Neural crest cell (in vitro differentiated cells): ENCODE data around the gene WASF3. TPM values are rescaled to one million over a fixed set of nuclear protein-coding genes. Genes with fewer than 3 reads are reported as not detected.
"Not testable (repeated sequence)": the region's sequence is repeated elsewhere in the genome, so short reads cannot be mapped to it uniquely, and the experiment has no call there.

ENCODE experiments used
- DNase-seq: peaks from one replicate; pipeline ENCODE4 v3.0.0; 2021; ENCODE audit warnings: low read depth, mixed read lengths, low spot score
- H3K27ac Mint-ChIP-seq: one replicate; pipeline ENCODE4 v1.8.0; 2021; ENCODE audit warnings: mild to moderate bottlenecking, mixed read lengths; ENCODE audit not compliant: unreplicated experiment
- H3K27me3 Mint-ChIP-seq: 2 replicates; pipeline ENCODE4 v1.8.0; 2021; ENCODE audit warnings: low read depth, mild to moderate bottlenecking, mixed read lengths
- H3K36me3 Mint-ChIP-seq: 2 replicates; pipeline ENCODE4 v1.8.0; 2021; ENCODE audit warnings: low read depth, mild to moderate bottlenecking, mixed read lengths
- H3K4me1 Mint-ChIP-seq: 2 replicates; pipeline ENCODE4 v1.8.0; 2021; ENCODE audit warnings: mixed read lengths
- H3K4me3 Mint-ChIP-seq: one replicate; pipeline ENCODE4 v1.8.0; 2021; ENCODE audit warnings: mild to moderate bottlenecking, mixed read lengths
- H3K9me3 Mint-ChIP-seq: 2 replicates; pipeline ENCODE4 v1.8.0; 2021; ENCODE audit warnings: mixed read lengths
- total RNA-seq: library from RNA; stranded (reverse); gene quantifications from 2 replicates; pipeline ENCODE4 v1.2.1, GENCODE V29; 2021
- TF ChIP-seq, protein P1 (sequence below): fragments of 200-600 bp; sonication (generic); conservative IDR thresholded peaks from 2 replicates; pipeline ENCODE4 v1.5.0; 2021; ENCODE audit warnings: antibody characterized with exemption, mild to moderate bottlenecking

The WASF3 gene
- total RNA-seq, 1 donor from 2014 or later = 79.7 TPM

DNA sequence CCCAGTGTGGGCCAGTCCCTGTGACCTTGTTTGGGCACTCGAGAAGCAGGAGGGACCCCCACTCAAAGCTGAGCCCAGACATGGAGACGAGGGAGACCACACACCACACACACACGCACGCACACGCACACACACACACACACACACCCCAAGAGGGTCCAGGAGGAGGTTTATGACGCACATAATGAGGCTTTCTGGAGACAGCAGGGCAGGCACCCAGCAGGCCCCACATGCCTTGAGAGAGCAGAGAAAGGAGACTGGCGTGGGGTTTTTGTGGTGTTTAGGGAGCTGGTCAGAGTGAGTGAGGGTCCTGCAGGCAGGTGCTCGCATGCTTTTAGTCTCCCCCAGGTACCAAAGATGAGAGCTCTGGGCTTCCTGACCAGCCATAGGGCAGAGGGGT lies 160.7 kb downstream of the WASF3 start:
- H3K27me3 Mint-ChIP-seq = no peaks in the 10 kb centered on the region
- H3K4me3 Mint-ChIP-seq = no peak overlapping the region
- DNase-seq = no peak

DNA sequence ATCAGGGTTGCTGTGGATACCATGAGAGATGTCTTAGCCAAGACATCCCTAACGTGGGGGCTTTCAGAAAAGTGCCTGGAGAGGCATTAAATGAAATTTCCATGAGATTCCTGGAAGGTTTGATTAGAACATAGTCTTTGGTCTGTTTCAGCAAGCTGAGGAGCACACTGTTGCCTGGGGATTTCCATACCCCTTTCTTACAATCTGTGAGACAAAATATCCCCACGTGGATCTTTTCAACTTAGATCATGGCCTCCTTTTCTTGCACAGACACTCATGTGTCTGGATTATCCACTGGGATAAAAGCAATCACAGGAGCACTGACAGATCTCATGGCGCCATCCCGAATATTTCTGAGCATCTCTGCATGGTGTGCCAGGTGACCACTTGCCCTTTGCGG lies 161.4 kb downstream of the WASF3 start:
- Mint-ChIP-seq H3K36me3 (no peaks in the 10 kb centered on the region), H3K27ac (no peak overlapping the region), H3K27me3 (no peaks in the 10 kb centered on the region), H3K4me1 (peaks cover 5% of the 10 kb centered on the region), H3K9me3 (no peaks in the 10 kb centered on the region), H3K4me3 (no peak overlapping the region)
- TF ChIP-seq, protein P1, sequence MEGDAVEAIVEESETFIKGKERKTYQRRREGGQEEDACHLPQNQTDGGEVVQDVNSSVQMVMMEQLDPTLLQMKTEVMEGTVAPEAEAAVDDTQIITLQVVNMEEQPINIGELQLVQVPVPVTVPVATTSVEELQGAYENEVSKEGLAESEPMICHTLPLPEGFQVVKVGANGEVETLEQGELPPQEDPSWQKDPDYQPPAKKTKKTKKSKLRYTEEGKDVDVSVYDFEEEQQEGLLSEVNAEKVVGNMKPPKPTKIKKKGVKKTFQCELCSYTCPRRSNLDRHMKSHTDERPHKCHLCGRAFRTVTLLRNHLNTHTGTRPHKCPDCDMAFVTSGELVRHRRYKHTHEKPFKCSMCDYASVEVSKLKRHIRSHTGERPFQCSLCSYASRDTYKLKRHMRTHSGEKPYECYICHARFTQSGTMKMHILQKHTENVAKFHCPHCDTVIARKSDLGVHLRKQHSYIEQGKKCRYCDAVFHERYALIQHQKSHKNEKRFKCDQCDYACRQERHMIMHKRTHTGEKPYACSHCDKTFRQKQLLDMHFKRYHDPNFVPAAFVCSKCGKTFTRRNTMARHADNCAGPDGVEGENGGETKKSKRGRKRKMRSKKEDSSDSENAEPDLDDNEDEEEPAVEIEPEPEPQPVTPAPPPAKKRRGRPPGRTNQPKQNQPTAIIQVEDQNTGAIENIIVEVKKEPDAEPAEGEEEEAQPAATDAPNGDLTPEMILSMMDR = no peak
- DNase-seq = no peak

More for the DNA sequence above, 160.7 kb downstream of the WASF3 start:
- TF ChIP-seq, protein P1 = no peak
- Mint-ChIP-seq H3K4me1 (peaks cover 5% of the 10 kb centered on the region), H3K9me3 (no peaks in the 10 kb centered on the region), H3K27ac (no peak overlapping the region), H3K36me3 (no peaks in the 10 kb centered on the region)

DNA sequence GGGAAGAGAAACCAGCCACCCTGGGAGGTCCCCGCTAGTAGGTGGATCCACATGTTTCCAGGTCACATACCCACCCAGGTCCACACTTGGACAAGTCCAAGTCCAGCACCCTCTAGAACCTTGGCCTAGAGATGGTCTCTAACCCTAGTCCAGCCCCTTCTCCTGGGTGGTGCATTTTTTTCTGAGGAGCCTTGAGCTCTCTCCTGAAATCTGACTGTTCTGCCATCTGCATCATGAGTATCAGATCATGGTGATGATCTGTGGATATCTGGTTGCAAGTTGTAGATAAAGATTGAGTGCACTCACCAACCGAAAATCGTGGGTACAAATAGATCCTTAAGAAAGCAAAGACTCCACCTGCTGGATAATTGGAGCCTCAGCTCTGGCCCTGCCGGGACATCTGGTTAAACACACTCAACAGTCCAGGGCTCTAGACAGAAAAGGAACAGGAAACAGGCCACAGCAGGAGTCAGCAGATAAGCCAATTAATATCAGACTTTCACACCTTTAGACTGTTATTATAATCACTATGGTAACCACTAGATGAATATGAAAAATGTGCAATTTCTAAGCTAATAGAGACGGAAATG lies 162.0 kb downstream of the WASF3 start:
- Mint-ChIP-seq H3K27ac (no peak overlapping the region), H3K27me3 (no peaks in the 10 kb centered on the region), H3K9me3 (no peaks in the 10 kb centered on the region), H3K36me3 (no peaks in the 10 kb centered on the region), H3K4me3 (no peak overlapping the region), H3K4me1 (peaks cover 5% of the 10 kb centered on the region)
- no peak for DNase-seq
- TF ChIP-seq, protein P1 = peak; percentile 12

DNA sequence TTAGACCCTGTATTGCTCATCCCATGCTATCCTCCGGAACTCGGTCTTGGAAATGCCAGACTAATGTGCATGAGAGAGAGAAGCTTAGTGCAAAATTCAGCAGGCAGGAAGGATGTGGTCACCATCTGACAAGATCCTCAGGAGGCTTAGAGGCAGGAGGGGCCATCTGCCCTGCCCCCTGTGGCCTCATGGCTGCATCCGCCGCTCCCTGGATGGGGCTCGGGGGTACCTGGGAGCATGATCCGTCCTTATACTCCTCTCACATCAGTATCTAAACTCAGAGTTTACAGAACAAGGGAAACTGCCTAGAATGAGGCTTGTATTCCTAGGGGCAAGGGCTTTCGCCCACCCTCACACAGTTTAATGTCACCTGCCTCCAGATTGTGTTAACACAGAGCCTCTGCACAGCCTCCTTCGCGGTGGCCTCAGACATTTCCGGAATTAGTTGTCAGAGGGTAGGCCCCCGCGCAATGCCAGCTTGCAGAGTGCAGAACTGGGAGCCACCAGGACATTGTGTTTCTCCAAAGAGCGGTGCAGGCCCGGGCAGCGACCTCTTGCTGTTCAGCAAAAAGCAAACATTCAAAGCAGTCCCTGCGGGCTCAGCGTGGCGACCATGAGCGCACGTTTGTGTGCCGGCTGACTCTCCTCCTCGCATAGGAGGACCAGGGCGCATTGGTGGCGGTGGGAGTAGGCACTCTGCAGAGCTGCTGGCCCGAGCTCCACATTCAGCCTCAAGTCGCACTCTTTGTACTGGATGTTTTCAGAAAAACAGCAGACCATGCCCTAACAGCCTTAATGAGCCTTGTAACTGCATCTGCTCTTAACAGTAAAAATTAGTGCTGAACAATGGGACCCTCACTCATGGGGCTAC lies 164.0 kb downstream of the WASF3 start:
- Mint-ChIP-seq H3K4me3 (no peak overlapping the region), H3K4me1 (no peaks in the 10 kb centered on the region), H3K27ac (no peak overlapping the region), H3K27me3 (no peaks in the 10 kb centered on the region), H3K9me3 (peaks cover 6% of the 10 kb centered on the region), H3K36me3 (peaks cover 2% of the 10 kb centered on the region)
- no peak for DNase-seq
- TF ChIP-seq, protein P1 = no peak

DNA sequence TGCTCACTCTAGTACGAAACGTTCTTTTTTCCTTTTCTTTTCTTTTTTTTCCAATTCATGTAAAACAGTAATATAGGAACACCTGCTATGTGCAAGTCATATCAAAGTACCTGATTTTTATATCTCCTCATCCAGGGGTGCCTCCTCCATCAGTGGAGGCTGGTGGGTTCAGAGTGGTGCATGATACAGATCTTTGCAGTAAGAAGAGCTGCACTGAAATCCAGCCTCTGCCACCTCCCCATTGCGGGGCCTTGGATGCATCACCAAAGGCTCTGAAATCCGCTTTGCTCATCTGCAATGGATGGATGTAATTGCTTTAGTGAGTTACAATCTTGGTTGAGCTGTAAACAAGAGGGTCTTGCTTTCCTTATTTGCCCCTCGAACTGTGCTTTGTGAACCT lies 164.8 kb downstream of the WASF3 start:
- H3K27ac Mint-ChIP-seq = no peak overlapping the region
- TF ChIP-seq, protein P1 = no peak

DNA sequence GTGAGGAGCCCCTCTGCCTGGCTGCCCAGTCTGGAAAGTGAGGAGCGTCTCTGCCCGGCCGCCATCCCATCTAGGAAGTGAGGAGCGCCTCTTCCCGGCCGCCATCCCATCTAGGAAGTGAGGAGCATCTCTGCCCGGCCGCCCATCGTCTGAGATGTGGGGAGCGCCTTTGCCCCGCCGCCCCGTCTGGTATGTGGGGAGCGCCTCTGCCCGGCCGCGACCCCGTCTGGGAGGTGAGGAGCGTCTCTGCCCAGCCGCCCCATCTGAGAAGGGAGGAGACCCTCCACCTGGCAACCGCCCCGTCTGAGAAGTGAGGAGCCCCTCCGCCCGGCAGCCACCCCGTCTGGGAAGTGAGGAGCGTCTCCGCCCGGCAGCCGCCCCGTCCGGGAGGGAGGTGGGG lies 166.1 kb downstream of the WASF3 start:
- H3K27ac Mint-ChIP-seq, H3K9me3 Mint-ChIP-seq, H3K4me3 Mint-ChIP-seq, H3K27me3 Mint-ChIP-seq, H3K4me1 Mint-ChIP-seq, H3K36me3 Mint-ChIP-seq, DNase-seq: not testable (repeated sequence)

More for the DNA sequence above, 164.8 kb downstream of the WASF3 start:
- H3K27me3 Mint-ChIP-seq = no peaks in the 10 kb centered on the region
- H3K36me3 Mint-ChIP-seq = peaks cover 2% of the 10 kb centered on the region
- no peak for DNase-seq
- no peaks in the 10 kb centered on the region for H3K4me1 Mint-ChIP-seq
- H3K9me3 Mint-ChIP-seq = peaks cover 6% of the 10 kb centered on the region
- H3K4me3 Mint-ChIP-seq = no peak overlapping the region
